Prostate gland (tissue), 2 donors: ENCODE results near the gene PHB1. TPM values are rescaled to one million over a fixed set of nuclear protein-coding genes. Genes with fewer than 3 reads are reported as not detected.

Experiments
- DNase-seq: peaks from one replicate; pipeline ENCODE4 v3.0.0-alpha.2; 2019; ENCODE audit warnings: low spot score
- H3K27ac ChIP-seq, 2 donors: fragments of 200-600 bp; sonication (generic); 2 replicates each; pipeline ENCODE4 v1.5.1; 2017 to 2019
- H3K27me3 ChIP-seq: fragments of 200-600 bp; sonication (generic); replicated peaks from 2 replicates; pipeline ENCODE4 v1.5.1; 2019; ENCODE audit not compliant: insufficient read depth
- H3K36me3 ChIP-seq, 2 donors: fragments of 200-600 bp; sonication (generic); 1 replicate in 1 of 2; 2 replicates in 1 of 2; pipeline versions ENCODE4 v1.5.1 to v1.8.1; 2017 to 2019
- H3K4me1 ChIP-seq: fragments of 200-600 bp; sonication (generic); replicated peaks from 2 replicates; pipeline ENCODE4 v1.5.1; 2019
- H3K4me3 ChIP-seq, 2 donors: fragments of 200-600 bp; sonication (generic); 2 replicates each; pipeline ENCODE4 v1.5.1; 2017 to 2019
- H3K9me3 ChIP-seq: fragments of 200-600 bp; sonication (generic); 2 replicates; pipeline ENCODE4 v1.5.1; 2017
- POLR2A ChIP-seq: fragments of 450-650 bp; IDR thresholded peaks from one replicate; pipeline ENCODE4 v1.6.1; 2016; ENCODE audit warnings: antibody characterized with exemption, mild to moderate bottlenecking
- POLR2AphosphoS5 ChIP-seq: sonication (generic); formaldehyde crosslinking; IDR thresholded peaks from one replicate; pipeline ENCODE4 v1.6.1; 2017; ENCODE audit warnings: antibody characterized with exemption
- WGBS: methylation state at CpG from one replicate; pipeline ENCODE4 v1.1.5; 2018; 5-methylcytosine and 5-hydroxymethylcytosine counted together
- intact Hi-C: fragments of 100-400 bp; cut with DNase I; formaldehyde crosslinking; loops from one replicate; pipeline ENCODE4 v1.14.2; 2022
- total RNA-seq, 2 donors: library from RNA; depleted of rRNA; stranded (reverse); fragments of >200 nt; gene quantifications; one replicate each; pipeline ENCODE4 v1.1.0, GENCODE V29; 2016
- TF ChIP-seq, protein P1 (sequence below), 4 experiments: fragments of 200-600 bp in 2 of 4; fragments of 450-650 bp in 2 of 4; sonication (generic) in 2 of 4; IDR thresholded peaks; 1 replicate in 3 of 4; 2 replicates in 1 of 4; pipeline ENCODE4 v1.5.1; 2016 to 2019; ENCODE audit warnings: antibody characterized with exemption in 4 of 4, mild to moderate bottlenecking in 2 of 4, moderate library complexity in 2 of 4

PHB1 gene
- total RNA-seq, 2 donors from 2014 or later, result 105 to 135 TPM

DNA sequence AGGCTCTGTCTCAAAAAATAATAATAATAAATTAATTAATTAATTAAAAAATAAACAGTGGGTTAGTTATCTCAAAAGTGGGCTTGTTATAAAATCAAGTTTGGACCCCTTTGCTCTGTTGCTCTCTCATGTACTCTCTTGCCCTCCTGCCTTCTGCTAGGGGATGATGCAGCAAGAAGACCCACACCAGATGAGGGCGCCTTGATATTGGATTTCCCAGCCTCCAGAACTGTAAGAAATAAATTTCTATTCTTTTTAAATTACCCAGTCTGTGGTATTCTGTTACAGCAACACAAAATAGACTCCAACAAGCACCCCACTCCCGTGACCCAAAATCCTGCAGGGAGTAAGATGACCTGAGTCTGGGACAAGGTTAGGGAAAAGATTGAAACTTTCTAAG, 50.6 kb downstream of the PHB1 start:
- no peak for DNase-seq
- intact Hi-C loops, result no loop called here
- no peak overlapping the region for H3K27ac ChIP-seq
- H3K4me1 ChIP-seq, result no peaks in the 10 kb centered on the region
- no peak for TF ChIP-seq POLR2AphosphoS5
- no peak for TF ChIP-seq POLR2A
- H3K27me3 ChIP-seq, result no peaks in the 10 kb centered on the region
- no peak overlapping the region for H3K4me3 ChIP-seq
- 100% methylated on average over 2 of the region's 2 CpGs for WGBS
- no peaks in the 10 kb centered on the region for H3K9me3 ChIP-seq
- no peaks in the 10 kb centered on the region for H3K36me3 ChIP-seq

DNA sequence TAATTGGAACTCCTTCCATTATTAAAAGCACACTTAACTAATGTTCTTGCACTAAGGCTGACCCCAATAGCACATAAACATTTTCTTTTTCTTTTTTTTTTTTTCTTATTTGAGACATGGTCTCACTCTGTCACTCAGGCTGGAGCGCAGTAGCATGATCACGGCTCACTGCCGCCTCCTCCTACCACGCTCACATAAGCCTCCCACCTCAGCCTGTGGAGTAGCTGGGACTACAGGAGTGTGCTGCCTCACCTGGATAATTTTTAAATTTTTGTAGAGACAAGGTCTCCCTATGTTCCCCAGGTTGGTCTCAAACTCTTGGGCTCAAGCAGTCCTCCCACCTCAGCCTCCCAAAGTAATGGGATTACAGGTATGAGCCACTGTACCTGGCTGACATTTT, 51.4 kb downstream of the PHB1 start:
- 89% methylated on average over 4 of the region's 4 CpGs for WGBS
- no peak for TF ChIP-seq POLR2A
- no peak for TF ChIP-seq POLR2AphosphoS5
- TF ChIP-seq, protein P1, sequence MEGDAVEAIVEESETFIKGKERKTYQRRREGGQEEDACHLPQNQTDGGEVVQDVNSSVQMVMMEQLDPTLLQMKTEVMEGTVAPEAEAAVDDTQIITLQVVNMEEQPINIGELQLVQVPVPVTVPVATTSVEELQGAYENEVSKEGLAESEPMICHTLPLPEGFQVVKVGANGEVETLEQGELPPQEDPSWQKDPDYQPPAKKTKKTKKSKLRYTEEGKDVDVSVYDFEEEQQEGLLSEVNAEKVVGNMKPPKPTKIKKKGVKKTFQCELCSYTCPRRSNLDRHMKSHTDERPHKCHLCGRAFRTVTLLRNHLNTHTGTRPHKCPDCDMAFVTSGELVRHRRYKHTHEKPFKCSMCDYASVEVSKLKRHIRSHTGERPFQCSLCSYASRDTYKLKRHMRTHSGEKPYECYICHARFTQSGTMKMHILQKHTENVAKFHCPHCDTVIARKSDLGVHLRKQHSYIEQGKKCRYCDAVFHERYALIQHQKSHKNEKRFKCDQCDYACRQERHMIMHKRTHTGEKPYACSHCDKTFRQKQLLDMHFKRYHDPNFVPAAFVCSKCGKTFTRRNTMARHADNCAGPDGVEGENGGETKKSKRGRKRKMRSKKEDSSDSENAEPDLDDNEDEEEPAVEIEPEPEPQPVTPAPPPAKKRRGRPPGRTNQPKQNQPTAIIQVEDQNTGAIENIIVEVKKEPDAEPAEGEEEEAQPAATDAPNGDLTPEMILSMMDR (IDR thresholded peaks at IDR 0.05), result no peak
- no peak overlapping the region for H3K4me3 ChIP-seq
- H3K27me3 ChIP-seq, result no peaks in the 10 kb centered on the region
- DNase-seq, result no peak
- peak overlapping the region in 1 of 2 donors; percentile 97 for H3K27ac ChIP-seq
- no peaks in the 10 kb centered on the region for H3K36me3 ChIP-seq
- no peaks in the 10 kb centered on the region for H3K9me3 ChIP-seq
- no peaks in the 10 kb centered on the region for H3K4me1 ChIP-seq
- intact Hi-C loops, result no loop called here

DNA sequence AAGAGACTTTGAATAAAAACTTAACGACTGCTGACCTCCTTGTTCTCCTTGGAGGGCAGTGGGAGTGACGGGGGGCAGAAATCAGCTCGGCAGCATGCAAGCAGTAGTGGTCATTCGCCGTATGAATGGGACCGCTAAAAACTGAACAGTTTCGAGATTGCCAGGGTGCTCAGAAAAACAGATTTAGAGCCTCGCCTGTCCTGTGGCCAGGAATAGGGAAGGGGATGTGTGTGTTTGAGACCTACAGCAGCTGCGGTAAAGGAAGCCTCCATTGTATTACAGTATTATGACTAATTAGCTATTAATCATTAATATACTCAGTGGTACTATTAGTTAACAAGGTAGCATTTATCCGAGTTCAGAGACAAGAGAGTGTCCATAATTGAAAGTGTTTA, 52.0 kb downstream of the PHB1 start:
- no peaks in the 10 kb centered on the region for H3K27me3 ChIP-seq
- no peaks in the 10 kb centered on the region for H3K4me1 ChIP-seq
- TF ChIP-seq, protein P1 (IDR thresholded peaks at IDR 0.05), result no peak
- TF ChIP-seq POLR2A (no peak), POLR2AphosphoS5 (no peak)
- intact Hi-C loops, result no loop called here
- no peak for DNase-seq
- no peaks in the 10 kb centered on the region for H3K36me3 ChIP-seq
- peak overlapping the region; percentile 92 to 98 for H3K4me3 ChIP-seq
- WGBS, result 14% methylated on average over 10 of the region's 10 CpGs
- H3K27ac ChIP-seq, result peak overlapping the region; percentile 92 to 97
- no peaks in the 10 kb centered on the region for H3K9me3 ChIP-seq

DNA sequence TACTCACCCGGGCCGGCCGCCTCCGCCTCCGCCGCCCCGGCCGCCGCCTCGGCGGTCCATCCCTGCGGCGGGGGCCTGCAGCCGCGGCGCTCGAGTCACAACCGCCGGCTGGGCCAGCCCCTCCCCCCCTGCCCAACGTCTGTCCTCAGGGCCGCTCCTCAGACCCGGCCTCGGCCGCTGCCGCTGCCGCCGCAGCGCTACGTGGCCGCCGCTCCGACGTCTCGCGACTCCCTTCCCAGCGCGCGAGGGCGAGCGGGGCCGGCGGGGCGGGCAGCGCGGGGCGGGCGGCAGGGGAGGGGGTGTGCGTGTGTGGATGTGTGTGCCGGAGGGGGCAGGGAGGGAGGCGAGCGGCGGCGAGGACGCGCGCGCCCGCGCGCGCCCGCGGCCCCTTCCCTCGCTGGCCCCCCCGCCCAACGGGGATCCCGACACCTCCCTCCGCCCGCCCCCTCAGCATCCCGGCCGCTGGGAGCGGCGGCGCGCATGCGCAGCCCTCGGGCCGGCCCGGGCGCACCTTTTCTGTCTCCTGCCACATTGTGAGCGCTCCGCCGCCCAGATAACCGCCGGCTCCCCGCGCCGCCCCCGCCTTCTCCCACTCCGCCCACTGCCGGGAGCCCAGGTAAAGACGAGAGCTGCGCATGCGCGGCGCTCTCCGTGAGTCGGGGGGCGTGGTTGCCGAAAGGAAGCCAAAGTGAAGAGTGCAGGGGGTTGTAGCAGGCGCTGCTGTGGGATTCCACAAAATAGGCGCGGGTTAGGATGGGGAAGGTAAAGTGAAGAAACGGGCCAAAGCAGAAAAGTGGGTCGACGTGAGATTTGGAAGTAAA, 52.6 kb downstream of the PHB1 start, which contains the start of gene ZNF652:
Gene ZNF652, minus strand, starts transcription at position 349 of the 821 bp plus-strand sequence. CDS start 44,525 bp downstream, outside the sequence.
- peak within 1 kb of the TSS; percentile 92 to 98 for H3K4me3 ChIP-seq
- peak; percentile 89 for TF ChIP-seq POLR2AphosphoS5
- TF ChIP-seq, protein P1 (IDR thresholded peaks at IDR 0.05), result no peak
- peak; percentile 60 for TF ChIP-seq POLR2A
- no peaks in the 10 kb centered on the region for H3K36me3 ChIP-seq
- H3K9me3 ChIP-seq, result no peaks in the 10 kb centered on the region
- DNase-seq, result peak; percentile 95
- H3K27ac ChIP-seq, result peak within 1 kb of the TSS; percentile 92 to 97
- no peaks in the 10 kb centered on the region for H3K4me1 ChIP-seq
- no peaks in the 10 kb centered on the region for H3K27me3 ChIP-seq
- intact Hi-C loops, result no loop called here
- WGBS, result under 1% methylated on average over 39 of the region's 106 CpGs

DNA sequence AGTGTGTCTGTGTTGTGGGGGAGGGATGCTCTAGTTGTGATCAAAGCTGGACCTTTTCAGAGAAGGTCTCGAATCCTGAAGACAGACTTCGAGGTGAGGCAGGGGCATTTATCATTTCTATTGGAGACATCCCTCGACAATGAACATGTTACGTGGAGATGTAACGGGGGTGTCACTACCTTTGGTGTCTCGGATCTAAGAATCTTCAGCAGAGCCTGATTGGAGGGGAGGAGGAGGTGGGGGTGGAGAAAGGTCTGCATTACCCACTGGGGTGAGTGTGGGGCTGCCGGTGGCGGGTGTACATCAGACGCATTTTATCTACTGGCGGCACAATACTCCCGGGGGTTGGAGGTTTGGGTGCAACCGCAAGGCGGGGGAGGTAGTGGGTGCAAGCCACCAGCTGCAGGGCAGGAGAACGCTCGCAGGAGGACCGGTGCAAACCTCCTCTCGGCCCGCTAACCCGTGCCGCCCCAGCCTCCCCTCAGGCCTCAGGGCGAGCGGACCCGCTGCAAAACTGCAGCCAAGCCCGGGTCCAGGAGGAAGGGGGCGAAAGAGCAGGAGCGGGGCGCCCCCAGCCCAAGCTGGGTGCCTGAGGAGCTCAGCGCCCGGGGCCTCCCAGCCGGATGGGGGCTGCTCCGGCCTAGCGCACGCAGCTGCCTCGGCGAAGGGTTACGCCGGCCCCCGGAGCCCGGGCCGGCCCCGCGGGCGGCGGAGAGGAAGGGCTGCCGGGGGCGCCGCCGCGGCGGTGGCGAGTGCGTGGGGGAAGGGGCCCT, 53.4 kb downstream of the PHB1 start:
- intact Hi-C loops, result no loop called here
- TF ChIP-seq, protein P1 (IDR thresholded peaks at IDR 0.05), result no peak
- TF ChIP-seq POLR2A (no peak), POLR2AphosphoS5 (no peak)

More for the DNA sequence above, 53.4 kb downstream of the PHB1 start:
- no peaks in the 10 kb centered on the region for H3K36me3 ChIP-seq
- no peaks in the 10 kb centered on the region for H3K9me3 ChIP-seq
- H3K27me3 ChIP-seq, result no peaks in the 10 kb centered on the region
- H3K27ac ChIP-seq, result peak overlapping the region; percentile 92 to 97
- H3K4me3 ChIP-seq, result peak overlapping the region; percentile 92 to 98
- whole genome bisulfite sequencing, result 1% methylated on average over 23 of the region's 52 CpGs
- peak; percentile 36 for DNase-seq
- no peaks in the 10 kb centered on the region for H3K4me1 ChIP-seq
